ENCODE measurements around the gene TAOK3.

DNA sequence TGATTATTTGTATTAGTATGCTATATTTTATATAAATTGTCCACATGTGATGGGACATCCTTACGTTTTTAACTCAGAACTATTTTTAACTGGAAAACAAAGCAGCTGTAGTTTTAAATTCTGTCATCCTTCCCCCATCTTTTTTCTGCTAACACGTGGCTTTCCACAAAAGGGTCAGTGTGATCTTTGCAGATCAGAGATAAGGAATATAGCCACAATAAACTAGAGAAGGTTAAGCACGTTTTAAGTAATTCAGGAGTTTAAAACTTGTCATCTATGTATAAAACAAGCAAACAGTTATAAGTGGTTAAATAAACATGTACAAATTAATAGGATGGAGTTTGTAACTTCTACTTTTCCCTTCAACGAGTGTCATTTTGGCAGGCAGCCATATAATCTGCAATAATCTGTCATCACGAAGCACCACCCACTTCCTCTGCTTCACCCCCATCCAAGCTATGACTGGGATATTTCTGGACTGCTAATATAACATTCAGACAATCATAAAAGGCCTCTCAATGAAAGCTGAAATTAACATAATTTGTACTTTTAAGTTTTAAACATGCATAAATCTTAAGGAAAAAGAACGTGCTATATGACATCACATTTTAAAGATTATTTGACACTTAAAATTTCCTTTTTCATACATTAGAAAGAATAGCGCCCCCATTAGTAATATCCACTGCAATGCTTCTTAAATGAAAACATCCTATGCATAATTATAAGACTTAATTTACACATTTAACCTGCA is 15.3 kb downstream of the TAOK3 start:
- TF ChIP-seq, protein P1, sequence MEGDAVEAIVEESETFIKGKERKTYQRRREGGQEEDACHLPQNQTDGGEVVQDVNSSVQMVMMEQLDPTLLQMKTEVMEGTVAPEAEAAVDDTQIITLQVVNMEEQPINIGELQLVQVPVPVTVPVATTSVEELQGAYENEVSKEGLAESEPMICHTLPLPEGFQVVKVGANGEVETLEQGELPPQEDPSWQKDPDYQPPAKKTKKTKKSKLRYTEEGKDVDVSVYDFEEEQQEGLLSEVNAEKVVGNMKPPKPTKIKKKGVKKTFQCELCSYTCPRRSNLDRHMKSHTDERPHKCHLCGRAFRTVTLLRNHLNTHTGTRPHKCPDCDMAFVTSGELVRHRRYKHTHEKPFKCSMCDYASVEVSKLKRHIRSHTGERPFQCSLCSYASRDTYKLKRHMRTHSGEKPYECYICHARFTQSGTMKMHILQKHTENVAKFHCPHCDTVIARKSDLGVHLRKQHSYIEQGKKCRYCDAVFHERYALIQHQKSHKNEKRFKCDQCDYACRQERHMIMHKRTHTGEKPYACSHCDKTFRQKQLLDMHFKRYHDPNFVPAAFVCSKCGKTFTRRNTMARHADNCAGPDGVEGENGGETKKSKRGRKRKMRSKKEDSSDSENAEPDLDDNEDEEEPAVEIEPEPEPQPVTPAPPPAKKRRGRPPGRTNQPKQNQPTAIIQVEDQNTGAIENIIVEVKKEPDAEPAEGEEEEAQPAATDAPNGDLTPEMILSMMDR (IDR thresholded peaks at IDR 0.05): no peak
- TF ChIP-seq POLR2A (IDR thresholded peaks at IDR 0.05): no peak
